Stimulated activated CD8-positive, alpha-beta memory T cell treated with anti-CD3 and anti-CD28 coated beads, Interleukin-12 subunit alpha, Interleukin-12 subunit beta, amount 100 ng/mL, for 24 hours (primary cell): ENCODE results near the gene RAI1.
"Not testable (repeated sequence)": the region's sequence is repeated elsewhere in the genome, so short reads cannot be mapped to it uniquely, and the experiment has no call there.

Experiments
- DNase-seq: peaks from one replicate; pipeline ENCODE4 v3.0.0-alpha.2; 2020; ENCODE audit errors: extremely low read depth

RAI1 gene

GRCh38 chr17:17798573-17799255 lies 117.5 kb downstream of the RAI1 start:
- no peak for DNase-seq

- DNase-seq, result no peak
Observed at GRCh38 chr17:17800504-17801021, 119.3 kb downstream of the RAI1 start.

DNA sequence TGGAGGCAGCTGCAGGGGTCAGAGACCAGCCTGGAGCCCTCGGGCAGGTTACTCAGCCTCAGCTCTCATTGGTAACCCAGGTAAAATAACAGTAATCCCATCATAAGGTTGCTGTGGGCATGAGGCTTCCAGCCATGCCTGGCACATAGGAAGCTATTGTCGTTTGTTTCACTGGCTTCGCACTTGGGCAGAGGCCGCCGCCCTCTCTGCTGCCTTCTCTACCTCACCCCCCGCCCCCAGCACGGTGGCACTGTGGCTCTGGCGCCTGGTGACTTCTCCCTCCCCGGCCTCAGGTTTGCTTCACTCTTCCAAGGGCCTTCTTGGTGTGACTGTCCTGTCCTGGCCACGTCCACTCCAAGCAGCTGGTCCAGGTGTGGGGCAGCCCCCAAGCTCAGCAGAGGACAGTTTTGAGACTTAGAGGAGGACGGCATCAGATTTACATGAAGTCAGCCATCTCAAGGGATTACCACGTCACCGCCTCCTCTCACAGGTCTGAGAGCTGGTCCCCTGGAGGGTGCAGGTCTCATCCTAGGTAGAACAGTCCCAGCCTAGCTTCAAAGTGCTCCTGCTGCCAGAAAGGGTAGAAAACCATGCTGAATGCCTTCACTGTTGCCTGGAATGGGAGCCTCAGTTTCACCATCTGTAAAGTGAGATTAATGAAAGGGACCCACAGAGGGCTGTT lies 120.7 kb downstream of the RAI1 start:
- DNase-seq, result no peak

DNA sequence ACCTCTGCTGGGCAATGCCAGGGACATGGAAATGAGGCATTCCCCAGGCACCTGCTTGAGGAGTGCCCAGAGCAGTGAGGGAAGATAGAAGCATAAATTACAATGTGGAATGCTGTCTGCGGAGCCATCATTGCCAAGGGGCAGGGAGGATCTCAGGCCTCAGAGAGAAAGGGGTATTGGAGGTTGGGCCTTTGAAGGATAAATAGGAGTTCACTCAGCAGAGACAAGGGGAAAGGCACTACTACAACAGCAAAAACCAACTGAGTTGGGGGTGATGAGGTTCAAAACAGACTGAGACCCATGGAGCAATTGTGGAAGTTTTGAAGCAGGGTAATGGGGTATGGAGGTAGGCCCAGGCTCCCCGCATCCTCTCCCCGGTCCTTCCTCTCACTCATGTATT lies 122.7 kb downstream of the RAI1 start:
- DNase-seq, result no peak

DNA sequence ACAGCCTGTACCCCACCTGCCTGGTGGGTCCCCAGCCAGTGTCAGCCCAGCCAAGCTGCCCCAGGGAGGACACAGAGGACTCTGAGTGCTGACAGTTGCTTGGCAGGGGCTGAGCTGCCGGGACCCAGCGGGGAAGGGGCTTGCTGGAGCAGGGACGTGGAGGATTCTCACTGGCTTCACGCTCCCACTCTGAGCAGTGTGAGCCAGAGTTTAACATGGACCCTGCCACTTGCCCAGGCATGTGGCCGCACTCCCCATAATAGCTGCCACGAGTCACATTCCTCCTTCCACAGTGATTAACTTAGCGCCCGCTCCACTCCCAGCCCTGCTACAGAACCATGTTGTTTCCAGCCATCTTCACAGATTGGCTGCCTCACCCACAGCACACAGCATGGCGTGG lies 124.3 kb downstream of the RAI1 start:
- DNase-seq, result no peak

DNA sequence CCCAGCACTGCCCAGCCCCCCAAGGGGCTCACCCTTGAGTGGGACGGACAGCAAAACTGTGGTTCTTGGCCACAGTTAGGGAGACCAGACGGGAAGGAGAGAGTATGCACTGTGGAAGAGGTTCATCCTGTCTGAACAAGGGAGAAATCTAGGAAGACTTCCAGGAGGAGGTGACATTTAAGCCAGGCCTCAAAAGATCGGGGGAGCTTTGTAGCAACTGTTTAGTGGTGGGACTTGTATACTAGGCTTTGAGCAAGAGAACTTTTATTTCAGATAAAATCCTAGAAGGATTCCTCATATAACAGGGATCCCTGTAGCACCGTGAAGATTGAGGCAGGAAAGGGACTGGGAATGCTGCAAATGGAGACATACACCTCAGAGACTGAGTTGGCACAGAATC lies 124.8 kb downstream of the RAI1 start:
- DNase-seq, result no peak

DNA sequence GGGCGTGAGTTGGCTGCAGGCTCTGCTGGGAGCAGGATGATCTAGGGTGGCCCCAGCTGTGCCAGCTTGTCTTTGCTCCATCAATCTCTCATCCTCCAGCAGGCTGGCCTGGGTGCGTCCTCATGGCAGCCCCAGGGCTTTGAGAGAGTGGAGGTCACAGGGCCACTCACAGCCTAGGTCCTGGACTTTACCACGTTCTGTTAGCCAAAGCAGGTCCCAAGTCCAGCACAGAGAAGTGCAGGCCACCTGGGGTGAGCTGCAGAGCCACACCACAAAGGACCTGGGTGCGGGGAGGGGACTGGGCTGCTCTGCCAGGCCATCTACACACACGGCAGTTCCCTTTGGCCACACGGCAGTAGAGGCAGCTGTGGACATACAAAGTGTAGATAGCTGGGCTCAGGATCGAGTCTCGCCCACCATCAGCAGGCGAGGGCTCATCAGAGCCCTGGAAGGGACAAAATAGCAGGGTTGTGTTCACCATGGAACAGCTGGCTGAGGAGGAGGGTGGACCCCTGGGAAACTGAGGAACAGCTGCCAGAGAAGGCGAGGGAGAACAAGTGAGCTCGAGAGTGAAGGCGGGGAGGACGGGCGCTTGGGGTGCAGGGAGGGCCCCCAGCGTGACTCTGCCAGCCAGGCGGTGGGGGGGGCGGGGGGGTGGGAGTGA lies 125.5 kb downstream of the RAI1 start:
- no peak for DNase-seq

GRCh38 chr17:17807440-17807839 lies 126.2 kb downstream of the RAI1 start:
- DNase-seq, result no peak

GRCh38 chr17:17808200-17808599 lies 126.9 kb downstream of the RAI1 start:
- DNase-seq, result not testable (repeated sequence)

DNA sequence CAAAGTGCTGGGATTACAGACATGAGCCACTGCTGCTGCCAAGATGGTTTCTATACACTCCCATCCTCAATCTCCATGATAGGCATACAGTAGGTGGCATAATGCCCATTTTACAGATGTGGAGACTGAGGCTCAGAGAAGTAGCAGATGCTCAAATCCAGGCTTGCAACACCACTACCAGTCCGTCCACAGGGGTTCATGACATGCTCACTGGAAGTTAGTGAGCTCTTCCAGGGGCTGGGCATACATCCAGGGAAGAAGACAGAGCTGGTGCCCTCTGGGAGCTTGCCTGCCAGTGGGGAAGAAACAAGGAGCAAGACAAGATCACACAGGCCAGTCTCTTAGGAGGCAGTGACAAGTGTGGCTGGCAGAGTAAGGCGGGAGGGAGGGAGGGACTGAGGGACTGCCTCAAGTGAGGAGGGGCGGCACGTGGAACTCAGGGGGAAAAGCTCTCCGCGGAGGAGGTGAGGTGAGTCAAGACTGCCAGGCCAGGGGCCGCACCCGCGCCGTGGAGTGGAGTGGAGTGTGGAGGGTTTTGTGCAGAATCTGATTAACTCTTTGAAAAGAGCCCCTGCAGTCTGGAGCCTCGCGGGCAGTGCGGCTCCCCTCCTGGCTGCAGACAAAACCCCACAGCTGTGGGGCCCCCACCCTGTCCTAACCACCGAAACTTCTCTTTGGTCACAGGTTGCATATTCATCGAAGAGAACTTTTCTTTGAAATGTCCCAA lies 127.6 kb downstream of the RAI1 start:
- no peak for DNase-seq

- no peak for DNase-seq
Observed at GRCh38 chr17:17809531-17810083, 128.3 kb downstream of the RAI1 start.

DNA sequence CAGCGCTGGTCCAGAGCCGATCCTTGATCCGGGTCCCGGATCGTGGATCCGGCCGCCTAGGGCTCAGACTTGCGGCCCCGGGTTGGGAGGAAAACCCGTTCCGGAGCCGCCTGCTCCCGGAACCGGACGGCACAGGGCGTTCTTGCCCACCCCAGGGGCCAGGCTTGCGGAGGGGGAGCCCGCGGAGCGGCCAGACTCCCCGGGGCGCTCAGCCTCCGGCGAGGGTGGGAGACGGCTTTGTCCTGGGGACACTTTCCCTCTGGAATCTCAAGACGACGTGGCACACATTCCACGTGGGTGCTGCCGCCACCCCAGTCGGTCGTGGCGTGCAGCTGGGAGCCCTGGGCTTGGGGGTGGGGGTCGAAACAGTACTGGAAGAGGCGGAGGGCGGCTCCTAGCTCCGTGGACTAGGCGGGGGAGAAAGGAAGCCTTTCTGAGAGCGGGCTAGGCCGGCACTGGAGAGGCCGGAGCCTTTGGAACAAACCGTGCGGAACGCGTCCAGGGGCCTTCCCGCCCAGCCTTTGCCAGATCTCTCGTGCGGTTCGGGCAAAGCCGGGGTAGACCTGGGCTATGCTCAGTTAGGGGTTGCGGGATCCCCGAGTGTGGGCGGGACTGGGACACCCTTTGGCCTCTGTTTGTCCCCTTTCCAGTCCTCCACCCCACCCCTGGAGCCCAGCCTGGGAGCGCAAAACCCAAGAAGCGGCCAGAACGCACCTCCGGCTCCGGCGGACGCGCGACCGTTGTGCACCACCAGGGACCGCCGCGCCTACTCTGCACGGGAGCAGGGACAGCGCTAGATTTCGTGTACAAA lies 129.0 kb downstream of the RAI1 start:
- no peak for DNase-seq

- no peak for DNase-seq
Observed at GRCh38 chr17:17810895-17811248, 129.6 kb downstream of the RAI1 start.

DNA sequence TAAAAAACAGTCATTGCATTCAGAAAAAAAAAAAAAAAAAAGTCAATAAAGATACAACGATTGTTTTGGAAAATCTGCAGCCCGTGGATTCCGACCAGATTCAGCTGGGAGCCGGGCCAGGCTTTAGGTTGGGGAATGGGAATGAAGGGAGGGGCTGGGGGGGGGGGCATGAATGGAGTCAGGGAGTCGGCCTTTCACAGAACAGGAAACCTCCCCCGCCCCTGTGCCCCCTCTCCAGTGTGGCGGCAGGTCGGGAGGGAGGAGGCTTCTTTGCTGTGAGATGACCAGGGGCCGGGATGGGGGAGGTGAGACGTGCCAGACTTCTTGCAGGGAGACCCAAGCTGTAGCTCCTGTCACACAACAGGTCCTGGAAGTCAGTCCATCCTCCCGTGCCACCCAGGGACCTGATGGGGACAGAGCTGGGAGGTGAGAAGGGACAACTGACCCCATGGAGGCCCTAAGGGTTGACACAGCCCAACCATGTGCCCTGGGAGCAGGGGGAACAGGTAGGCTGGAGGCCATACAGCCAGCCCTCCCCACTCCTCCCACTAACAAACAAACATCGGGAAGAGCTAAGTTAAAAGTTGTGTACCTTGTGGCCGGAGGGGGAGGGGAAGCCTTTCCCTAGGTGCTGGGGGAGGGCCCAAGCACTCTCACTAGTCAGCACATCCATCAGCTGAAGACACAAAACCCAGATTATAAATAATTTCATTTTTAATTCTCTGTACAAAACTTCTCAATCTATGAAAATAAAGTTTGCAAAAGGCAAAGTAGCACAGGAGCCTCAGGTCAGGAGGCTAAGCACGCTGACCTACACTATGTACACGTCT lies 130.3 kb downstream of the RAI1 start:
- no peak for DNase-seq

- no peak for DNase-seq
Observed at GRCh38 chr17:17812211-17813054, 131.2 kb downstream of the RAI1 start.

DNA sequence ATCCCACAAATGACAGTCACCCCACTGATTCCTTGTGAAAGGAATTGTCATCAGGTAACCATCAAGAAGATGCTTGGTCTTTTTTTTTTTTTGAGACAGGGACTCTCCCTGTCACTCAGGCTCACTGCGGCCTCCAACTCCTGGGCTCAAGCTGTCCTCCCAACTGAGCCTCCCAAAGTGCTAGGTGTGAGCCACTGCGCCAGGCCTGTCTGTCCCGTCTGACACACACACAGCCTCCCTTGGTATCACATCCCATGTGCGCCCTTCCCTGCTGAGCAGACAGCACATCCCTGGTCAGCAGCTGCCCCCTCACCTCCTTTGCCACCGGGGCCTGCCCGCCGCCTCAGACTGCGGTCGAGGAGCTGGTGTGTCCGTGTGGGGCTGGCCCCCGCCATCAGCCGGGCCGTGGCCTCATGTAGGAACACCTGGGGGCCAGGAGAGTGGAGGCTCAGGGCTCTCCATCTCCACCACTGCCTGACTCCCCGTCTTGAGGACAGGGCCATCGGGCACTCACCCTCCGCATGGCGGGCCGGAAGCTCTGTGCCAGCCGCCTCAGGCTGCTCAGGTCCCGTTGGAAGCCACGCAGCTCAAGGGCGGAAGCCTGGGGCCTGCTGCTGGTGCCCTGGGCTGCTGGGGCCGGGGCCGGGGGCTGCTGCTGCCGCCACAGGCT lies 131.9 kb downstream of the RAI1 start:
- no peak for DNase-seq

GRCh38 chr17:17813725-17814095 lies 132.5 kb downstream of the RAI1 start:
- no peak for DNase-seq

GRCh38 chr17:17814162-17815061 lies 133.2 kb downstream of the RAI1 start:
- DNase-seq, result no peak
